ENCODE results near the gene GLIS1. TPM values are rescaled to one million over a fixed set of nuclear protein-coding genes. Genes with fewer than 3 reads are reported as not detected.
A peak's percentile ranks its signal among the peaks of the same experiment; 100 is the strongest.

Gene GLIS1
- total RNA-seq, 1 experiment from 2014 or later, result 0.39 TPM

DNA sequence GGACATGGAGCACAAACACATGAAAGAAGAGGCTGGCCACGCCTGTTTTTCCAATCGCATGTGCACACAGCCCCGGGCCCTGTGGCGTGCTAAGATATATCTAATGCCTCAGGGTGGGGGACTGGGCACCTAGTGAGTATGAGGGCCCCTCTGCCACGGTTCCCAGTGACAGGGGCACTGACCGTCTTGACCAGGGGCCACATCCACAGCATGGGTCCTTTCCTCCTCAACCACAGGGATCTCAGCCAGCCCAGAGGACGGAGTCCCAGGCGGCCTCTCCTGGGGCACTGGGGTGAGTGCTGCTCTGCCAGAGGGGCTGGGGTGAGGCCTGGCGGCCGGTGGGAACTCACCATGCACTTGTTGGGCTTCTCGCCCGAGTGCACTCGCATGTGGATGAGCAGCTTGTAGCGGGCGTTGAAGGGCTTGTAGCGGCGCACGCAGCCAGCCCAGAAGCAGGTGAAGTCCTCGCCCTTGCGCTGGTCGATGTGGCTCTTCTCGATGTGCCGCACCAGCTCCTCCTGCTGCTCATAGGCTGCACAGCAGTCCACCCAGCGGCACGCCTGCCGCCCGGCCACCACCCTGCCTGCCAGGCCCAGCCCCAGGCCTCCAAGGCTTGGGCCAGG, 145.1 kb downstream of the GLIS1 start:
- H3K4me1 ChIP-seq (ENCODE audit: control insufficient read depth in 1 of 2, insufficient read depth in 2 of 2, low read length in 2 of 2), result peaks cover 0 to 3% of the 10 kb centered on the region in 2 experiments; a peak in 1 of 4 replicates
- intact Hi-C loops (cut with micrococcal nuclease), result no loop called here
- no peak overlapping the region for H3K4me2 ChIP-seq (ENCODE audit: low read length)
- H3K9me2 ChIP-seq (ENCODE audit: insufficient read depth), result no peaks in the 10 kb centered on the region
- TF ChIP-seq RAD21 (IDR thresholded peaks at IDR 0.05; ENCODE audit: low read depth) (peak; percentile 23; the same call in 1 of the 2 replicates), CEBPB (IDR thresholded peaks at IDR 0.05; ENCODE audit: low read depth) (no peak)
- TF ChIP-seq, protein P1, sequence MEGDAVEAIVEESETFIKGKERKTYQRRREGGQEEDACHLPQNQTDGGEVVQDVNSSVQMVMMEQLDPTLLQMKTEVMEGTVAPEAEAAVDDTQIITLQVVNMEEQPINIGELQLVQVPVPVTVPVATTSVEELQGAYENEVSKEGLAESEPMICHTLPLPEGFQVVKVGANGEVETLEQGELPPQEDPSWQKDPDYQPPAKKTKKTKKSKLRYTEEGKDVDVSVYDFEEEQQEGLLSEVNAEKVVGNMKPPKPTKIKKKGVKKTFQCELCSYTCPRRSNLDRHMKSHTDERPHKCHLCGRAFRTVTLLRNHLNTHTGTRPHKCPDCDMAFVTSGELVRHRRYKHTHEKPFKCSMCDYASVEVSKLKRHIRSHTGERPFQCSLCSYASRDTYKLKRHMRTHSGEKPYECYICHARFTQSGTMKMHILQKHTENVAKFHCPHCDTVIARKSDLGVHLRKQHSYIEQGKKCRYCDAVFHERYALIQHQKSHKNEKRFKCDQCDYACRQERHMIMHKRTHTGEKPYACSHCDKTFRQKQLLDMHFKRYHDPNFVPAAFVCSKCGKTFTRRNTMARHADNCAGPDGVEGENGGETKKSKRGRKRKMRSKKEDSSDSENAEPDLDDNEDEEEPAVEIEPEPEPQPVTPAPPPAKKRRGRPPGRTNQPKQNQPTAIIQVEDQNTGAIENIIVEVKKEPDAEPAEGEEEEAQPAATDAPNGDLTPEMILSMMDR (IDR thresholded peaks at IDR 0.05 in 2 of 3, conservative IDR thresholded peaks at IDR 0.05 in 1 of 3; ENCODE audit: borderline replicate concordance in 1 of 3, insufficient read depth in 1 of 3, low read depth in 2 of 3, low read length in 2 of 3), result peak in 2 of 3 experiments; percentile 23 to 27; a peak in 3 of 6 replicates
- no peak overlapping the region for H2AFZ ChIP-seq (ENCODE audit: low read depth, low read length, poor library complexity, severe bottlenecking)
- ChIA-PET POLR2A (no interaction called here), RAD21 (ENCODE audit: low non-redundant PET in 1 of 2, low total read pairs in 2 of 2, uncharacterized antibody in 2 of 2, unreplicated experiment in 2 of 2) (no interaction called here), CTCF (no interaction called here)
- H3K27me3 ChIP-seq (ENCODE audit: insufficient read depth, low read length), result no peaks in the 10 kb centered on the region
- DNase-seq (ENCODE audit: low read depth, low spot score) (no peak), ATAC-seq (peak; percentile 77)
- H3K9me3 ChIP-seq (ENCODE audit: control insufficient read depth in 1 of 2, insufficient read depth in 1 of 2, low read depth in 1 of 2, low read length in 2 of 2), result no peaks in the 10 kb centered on the region
- H3K4me3 ChIP-seq (replicated peaks in 1 of 2; ENCODE audit: low read depth in 1 of 2, low read length in 2 of 2), result no peak overlapping the region
- no peak overlapping the region for H3K9ac ChIP-seq (ENCODE audit: low read length)
- H3K79me2 ChIP-seq (ENCODE audit: insufficient read depth, low read length), result no peaks in the 10 kb centered on the region
- no peaks in the 10 kb centered on the region for H3K36me3 ChIP-seq (ENCODE audit: control insufficient read depth in 1 of 2, insufficient read depth in 2 of 2, low read length in 2 of 2)
- BruUV-seq (replicated peaks), result no TSS peak
- H3K27ac ChIP-seq (ENCODE audit: low read depth, low read length), result no peak overlapping the region
- H4K20me1 ChIP-seq (ENCODE audit: insufficient read depth), result no peaks in the 10 kb centered on the region

DNA sequence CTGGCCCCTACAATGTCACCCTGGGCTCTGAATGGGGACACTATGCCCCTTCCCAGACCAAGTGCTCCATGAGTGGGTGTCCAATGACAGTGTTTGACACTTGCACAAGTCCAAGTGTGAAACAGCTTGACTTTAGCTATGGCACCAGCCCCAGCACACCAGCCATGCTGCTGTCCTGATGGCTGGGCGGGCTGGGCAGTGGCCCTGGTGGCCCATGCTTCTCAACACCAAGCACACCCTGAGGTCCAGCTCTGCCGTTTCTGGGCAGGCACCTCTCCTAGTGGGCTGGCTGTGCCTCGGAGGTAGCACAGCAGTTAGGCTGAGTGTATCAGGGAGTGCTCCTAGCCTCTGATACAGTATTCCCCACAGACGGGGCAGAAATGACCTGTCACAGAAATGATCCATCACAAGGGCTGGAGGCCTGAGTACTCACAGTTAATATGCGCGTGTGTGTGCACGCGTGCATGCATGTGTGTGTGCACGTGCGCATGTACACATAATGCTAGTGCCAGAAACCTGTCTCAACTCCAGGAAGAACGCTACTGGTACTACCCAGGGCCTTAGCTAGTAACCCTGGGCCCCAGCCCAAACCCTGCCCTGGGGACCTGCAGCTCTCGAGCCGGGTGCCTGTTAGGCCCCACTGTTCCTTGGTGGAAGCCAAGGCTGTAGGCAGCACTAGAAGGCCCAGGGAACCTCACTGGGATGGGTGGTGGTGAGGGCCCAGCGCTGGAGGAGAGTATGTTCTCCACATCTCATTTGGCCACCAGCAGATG, 145.8 kb downstream of the GLIS1 start:
- Histone ChIP-seq H3K9ac (ENCODE audit: low read length) (no peak overlapping the region), H3K27me3 (ENCODE audit: insufficient read depth, low read length) (no peaks in the 10 kb centered on the region), H3K79me2 (ENCODE audit: insufficient read depth, low read length) (no peaks in the 10 kb centered on the region), H3K4me2 (ENCODE audit: low read length) (no peak overlapping the region), H3K4me1 (ENCODE audit: control insufficient read depth in 1 of 2, insufficient read depth in 2 of 2, low read length in 2 of 2) (peaks cover 0 to 3% of the 10 kb centered on the region in 2 experiments; a peak in 1 of 4 replicates), H4K20me1 (ENCODE audit: insufficient read depth) (no peaks in the 10 kb centered on the region), H3K4me3 (replicated peaks in 1 of 2; ENCODE audit: low read depth in 1 of 2, low read length in 2 of 2) (no peak overlapping the region), H3K9me2 (ENCODE audit: insufficient read depth) (no peaks in the 10 kb centered on the region), H3K9me3 (ENCODE audit: control insufficient read depth in 1 of 2, insufficient read depth in 1 of 2, low read depth in 1 of 2, low read length in 2 of 2) (no peaks in the 10 kb centered on the region), H3K36me3 (ENCODE audit: control insufficient read depth in 1 of 2, insufficient read depth in 2 of 2, low read length in 2 of 2) (no peaks in the 10 kb centered on the region), H2AFZ (ENCODE audit: low read depth, low read length, poor library complexity, severe bottlenecking) (no peak overlapping the region), H3K27ac (ENCODE audit: low read depth, low read length) (no peak overlapping the region)
- ChIA-PET RAD21 (ENCODE audit: low non-redundant PET in 1 of 2, low total read pairs in 2 of 2, uncharacterized antibody in 2 of 2, unreplicated experiment in 2 of 2) (no interaction called here), POLR2A (no interaction called here), CTCF (interaction anchor here (1.1 kb wide), 1 partner anchor 89 kb away, joined by 5 read pairs; no protein-coding TSS in a partner anchor)
- intact Hi-C loops (cut with micrococcal nuclease), result no loop called here
- DNase-seq (ENCODE audit: low read depth, low spot score), result no peak
- no peak for TF ChIP-seq EZH2 (IDR thresholded peaks at IDR 0.05)
- TF ChIP-seq TCF7L2 (IDR thresholded peaks at IDR 0.05; ENCODE audit: borderline replicate concordance, extremely low read depth, insufficient read depth, insufficient read length), result no peak
- TF ChIP-seq JUND (IDR thresholded peaks at IDR 0.05), result no peak
- BruUV-seq (replicated peaks), result no TSS peak
- peak; percentile 21; the same call in 1 of the 2 replicates for ATAC-seq
